IMR-90 (cell line): ENCODE data around the gene CD81. TPM values are rescaled to one million over a fixed set of nuclear protein-coding genes. Genes with fewer than 3 reads are reported as not detected.
A peak's percentile ranks its signal among the peaks of the same experiment; 100 is the strongest.

Experiments used
- ATAC-seq: fragments of 200-7000 bp; cut with Tn5 transposase; 2 replicates; pipeline ENCODE4 v1.9.1; 2020; ENCODE audit warnings: low read depth, mild to moderate bottlenecking, moderate library complexity
- BruUV-seq: library from RNA; stranded (reverse); fragments of 400-500 nt; replicated peaks from 2 replicates; lab custom pipeline; 2021; lab: Mats Ljungman, UMichigan
- CTCF ChIA-PET: fragments of 300-600 bp; formaldehyde crosslinking; extraction: SDS; loops from one replicate; lab custom pipeline; 2021; ENCODE audit warnings: antibody characterized with exemption; lab: Yijun Ruan, JAX
- POLR2A ChIA-PET: fragments of 300-600 bp; sonication (Branson Sonifier 250); formaldehyde crosslinking; loops from one replicate; lab custom pipeline; 2022; ENCODE audit warnings: antibody characterized with exemption; ENCODE audit not compliant: unreplicated experiment; lab: Charles Lee
- DNase-seq: peaks from one replicate; pipeline ENCODE4 v3.0.0; 2013
- H2AFZ ChIP-seq: replicated peaks from 2 replicates; pipeline ENCODE3; 2013; ENCODE audit warnings: low read length, mild to moderate bottlenecking; ENCODE audit not compliant: poor library complexity
- H2AK5ac ChIP-seq: 2 replicates; pipeline ENCODE4 v1.6.1; 2013; ENCODE audit warnings: low read depth, low read length, inconsistent platforms
- H2AK9ac ChIP-seq: replicated peaks from 2 replicates; pipeline ENCODE3; 2013; ENCODE audit warnings: mild to moderate bottlenecking, low read depth, low read length, moderate library complexity; ENCODE audit not compliant: poor library complexity
- H2BK120ac ChIP-seq: 2 replicates; pipeline ENCODE4 v1.6.1; 2013; ENCODE audit warnings: low read depth, low read length, inconsistent platforms
- H2BK15ac ChIP-seq: 3 replicates; pipeline ENCODE4 v1.6.1; 2013; ENCODE audit warnings: low read depth, low read length, inconsistent platforms
- H2BK20ac ChIP-seq: 2 replicates; pipeline ENCODE4 v1.6.1; 2013; ENCODE audit warnings: low read depth, mild to moderate bottlenecking, inconsistent platforms, low read length, moderate library complexity
- H2BK5ac ChIP-seq: 2 replicates; pipeline ENCODE4 v1.6.1; 2013; ENCODE audit warnings: mild to moderate bottlenecking, low read depth, low read length, inconsistent platforms; ENCODE audit not compliant: poor library complexity, severe bottlenecking
- H3K14ac ChIP-seq: replicated peaks from 2 replicates; pipeline ENCODE4 v1.6.1; 2013; ENCODE audit warnings: low read depth, low read length, inconsistent platforms
- H3K18ac ChIP-seq: 2 replicates; pipeline ENCODE4 v1.6.1; 2013; ENCODE audit warnings: low read depth, low read length, control low read depth
- H3K23ac ChIP-seq: 2 replicates; pipeline ENCODE4 v1.6.1; 2013; ENCODE audit warnings: low read depth, low read length, inconsistent platforms
- H3K27ac ChIP-seq: 2 replicates; pipeline ENCODE4 v1.5.1; 2013; ENCODE audit warnings: mild to moderate bottlenecking, control low read depth, low read length; ENCODE audit not compliant: insufficient read depth
- H3K27me3 ChIP-seq: 2 replicates; pipeline ENCODE4 v1.6.1; 2013; ENCODE audit warnings: low read length; ENCODE audit not compliant: control insufficient read depth, insufficient read depth
- H3K36me3 ChIP-seq: 2 replicates; pipeline ENCODE4 v1.6.1; 2013; ENCODE audit warnings: low read length, mixed read lengths; ENCODE audit not compliant: control insufficient read depth, insufficient read depth
- H3K4ac ChIP-seq: 2 replicates; pipeline ENCODE4 v1.6.1; 2013; ENCODE audit warnings: low read depth, low read length, inconsistent platforms
- H3K4me1 ChIP-seq: 2 replicates; pipeline ENCODE4 v1.6.1; 2013; ENCODE audit warnings: low read length, mixed read lengths; ENCODE audit not compliant: control insufficient read depth, insufficient read depth
- H3K4me2 ChIP-seq: 2 replicates; pipeline ENCODE4 v1.6.1; 2013; ENCODE audit warnings: low read depth, mild to moderate bottlenecking, control low read depth, low read length, moderate library complexity
- H3K4me3 ChIP-seq: 2 replicates; pipeline ENCODE4 v1.5.1; 2013; ENCODE audit warnings: low read depth, mild to moderate bottlenecking, control low read depth, low read length, moderate library complexity; ENCODE audit not compliant: insufficient read depth
- H3K56ac ChIP-seq: 2 replicates; pipeline ENCODE4 v1.6.1; 2013; ENCODE audit warnings: low read length, inconsistent platforms; ENCODE audit not compliant: insufficient read depth; ENCODE audit errors: extremely low read depth
- H3K79me1 ChIP-seq, 2 experiments: 2 replicates each; pipeline ENCODE4 v1.6.1; 2013; ENCODE audit warnings: low read length in 2 of 2, inconsistent platforms in 1 of 2, low read depth in 1 of 2
- H3K9ac ChIP-seq: 2 replicates; pipeline ENCODE4 v1.6.1; 2013; ENCODE audit warnings: low read depth, low read length, control low read depth
- H3K9me1 ChIP-seq: 2 replicates; pipeline ENCODE4 v1.6.1; 2013; ENCODE audit warnings: low read length, inconsistent platforms; ENCODE audit not compliant: insufficient read depth
- H3K9me3 ChIP-seq: 2 replicates; pipeline ENCODE4 v1.6.1; 2013; ENCODE audit warnings: low read length; ENCODE audit not compliant: control insufficient read depth, insufficient read depth
- H4K20me1 ChIP-seq: 2 replicates; pipeline ENCODE4 v1.6.1; 2013; ENCODE audit warnings: low read length, inconsistent platforms; ENCODE audit not compliant: insufficient read depth
- H4K5ac ChIP-seq: 2 replicates; pipeline ENCODE4 v1.6.1; 2013; ENCODE audit warnings: mild to moderate bottlenecking, low read depth, low read length, control low read depth
- H4K8ac ChIP-seq, 2 experiments: 2 replicates each; pipeline ENCODE4 v1.6.1; 2013; ENCODE audit warnings: low read depth in 2 of 2, low read length in 2 of 2, control low read depth in 1 of 2, inconsistent platforms in 1 of 2
- H4K91ac ChIP-seq: 2 replicates; pipeline ENCODE4 v1.6.1; 2013; ENCODE audit warnings: low read depth, low read length, inconsistent platforms; ENCODE audit not compliant: insufficient read depth
- CEBPB ChIP-seq: IDR thresholded peaks from 2 replicates; pipeline ENCODE4 v1.6.1; 2012; ENCODE audit warnings: low read depth, low read length, improper control_type of control experiment
- MXI1 ChIP-seq: IDR thresholded peaks from 2 replicates; pipeline ENCODE4 v1.6.1; 2012; ENCODE audit warnings: low read depth, mild to moderate bottlenecking, low read length, moderate library complexity, borderline replicate concordance
- RAD21 ChIP-seq: IDR thresholded peaks from 2 replicates; pipeline ENCODE4 v1.6.1; 2012; ENCODE audit warnings: low read length, improper control_type of control experiment
- WGBS, 2 experiments: methylation state at CpG; one replicate each; pipeline versions ENCODE4 v1.1.5 to v1.1.7; 2013; ENCODE audit warnings: missing lambda C conversion rate in 2 of 2; ENCODE audit not compliant: insufficient read length in 1 of 2; ENCODE audit errors: extremely low coverage in 2 of 2; 5-methylcytosine and 5-hydroxymethylcytosine counted together
- dilution Hi-C: fragments of 300-500 bp; cut with HindIII; formaldehyde crosslinking; loops from one replicate; pipeline ENCODE4 v1.14.3; 2018; ENCODE audit warnings: low sequenced_read_pairs; ENCODE audit not compliant: unreplicated experiment
- in situ Hi-C: fragments of 300-500 bp; cut with MboI; formaldehyde crosslinking; loops from 3 replicates; pipeline ENCODE4 v1.14.3; 2019; ENCODE audit warnings: low sequenced_read_pairs, inconsistent platforms, mixed read lengths
- intact Hi-C: fragments of 100-400 bp; cut with micrococcal nuclease; formaldehyde crosslinking; loops from 2 replicates; pipeline ENCODE4 v1.10.0; 2022
- polyA plus RNA-seq, 3 experiments: library from polyadenylated mRNA; depleted of rRNA; stranded (reverse); fragments of >200 nt; gene quantifications; 2 replicates each; pipeline ENCODE4 v1.2.3, GENCODE V29; 2012; ENCODE audit warnings: low replicate concordance in 1 of 3
- total RNA-seq: library from RNA; depleted of rRNA; stranded (reverse); fragments of >200 nt; gene quantifications from 2 replicates; pipeline ENCODE4 v1.2.3, GENCODE V29; 2012

CD81 gene
- total and polyA plus RNA-seq, 2 of the 4 experiments (the other 2 are of a cell fraction), result 159 to 689 TPM

GRCh38 chr11:2383852-2384804 is 7.0 kb downstream of the CD81 start (continued):
- TF ChIP-seq MXI1, result no peak
- no peak for TF ChIP-seq CEBPB

- Histone ChIP-seq H2AFZ (no peak overlapping the region), H3K79me1 (peaks cover 6 to 84% of the 10 kb centered on the region in 2 experiments; a peak in 3 of 4 replicates), H2AK5ac (no peak overlapping the region), H2AK9ac (peak overlapping the region; percentile 44), H4K5ac (no peak overlapping the region), H3K27me3 (no peaks in the 10 kb centered on the region), H3K36me3 (peaks cover 16% of the 10 kb centered on the region), H3K27ac (no peak overlapping the region), H2BK5ac (no peak overlapping the region), H3K4me2 (no peak overlapping the region), H4K8ac (no peak overlapping the region), H3K9ac (no peak overlapping the region), H3K14ac (no peak overlapping the region), H2BK15ac (no peak overlapping the region), H3K9me1 (peaks cover 4% of the 10 kb centered on the region; the same call in 1 of the 2 replicates), H2BK20ac (no peak overlapping the region), H3K56ac (no peak overlapping the region), H3K4me1 (peaks cover 53% of the 10 kb centered on the region), H3K9me3 (no peaks in the 10 kb centered on the region), H2BK120ac (no peak overlapping the region), H4K91ac (no peak overlapping the region), H4K20me1 (peaks cover 97% of the 10 kb centered on the region), H3K4me3 (no peak overlapping the region), H3K23ac (no peak overlapping the region), H3K4ac (no peak overlapping the region), H3K18ac (no peak overlapping the region)
- in situ Hi-C loops, result no loop called here
- ATAC-seq (no peak), DNase-seq (no peak)
- ChIA-PET POLR2A (no interaction called here), CTCF (no interaction called here)
- TF ChIP-seq RAD21, result no peak
- BruUV-seq, result no TSS peak
- dilution Hi-C loops, result no loop called here
- intact Hi-C loops, result no loop called here
- 91% methylated on average over 24 of the region's 48 CpGs; no CpG with 5 or more reads in 1 of the 2 experiments for WGBS, 2 experiments
Measured at GRCh38 chr11:2385156-2386151, 8.3 kb downstream of the CD81 start.
